D341Med (cell line): ENCODE measurements around the gene IGFL3.
"Not testable (repeated sequence)": the region's sequence is repeated elsewhere in the genome, so short reads cannot be mapped to it uniquely, and the experiment has no call there.

Experiments used
- DNase-seq: peaks from one replicate; pipeline ENCODE4 v3.0.0; 2012; ENCODE audit warnings: low spot score

Gene IGFL3

GRCh38 chr19:46124638-46125115 is at the start of gene IGFL3:
Gene IGFL3, minus strand, starts transcription at chr19:46124688. Its CDS starts 39 bp downstream, at chr19:46124649.
- no peak for DNase-seq

GRCh38 chr19:46173886-46174480 is 49.5 kb upstream of the IGFL3 start:
- DNase-seq, result no peak

GRCh38 chr19:46162731-46163130 is 38.2 kb upstream of the IGFL3 start:
- DNase-seq, result no peak

GRCh38 chr19:46161642-46162257 is 37.3 kb upstream of the IGFL3 start:
- DNase-seq, result not testable (repeated sequence)

- no peak for DNase-seq
Observed at GRCh38 chr19:46160233-46160775, 35.8 kb upstream of the IGFL3 start.

- DNase-seq, result no peak
Observed at GRCh38 chr19:46159418-46160232, 35.1 kb upstream of the IGFL3 start.

GRCh38 chr19:46155237-46155636 is 30.7 kb upstream of the IGFL3 start:
- no peak for DNase-seq

- no peak for DNase-seq
Observed at GRCh38 chr19:46150606-46151005, 26.1 kb upstream of the IGFL3 start.

- DNase-seq, result no peak
Observed at GRCh38 chr19:46147791-46148288, 23.4 kb upstream of the IGFL3 start, which contains the start of gene IGFL2. Gene IGFL2, plus strand, starts transcription at chr19:46148238. Its CDS starts 41 bp downstream, at chr19:46148279.

- no peak for DNase-seq
Observed at GRCh38 chr19:46147166-46147740, 22.8 kb upstream of the IGFL3 start.

- no peak for DNase-seq
Observed at GRCh38 chr19:46144756-46145155, 20.3 kb upstream of the IGFL3 start.

GRCh38 chr19:46142294-46142693 is 17.8 kb upstream of the IGFL3 start:
- DNase-seq, result no peak

GRCh38 chr19:46141421-46141820 is 16.9 kb upstream of the IGFL3 start:
- DNase-seq, result no peak

- DNase-seq, result no peak
Observed at GRCh38 chr19:46137915-46138473, 13.5 kb upstream of the IGFL3 start.

- DNase-seq, result no peak
Observed at GRCh38 chr19:46134527-46134926, 10.0 kb upstream of the IGFL3 start.

GRCh38 chr19:46133777-46134241 is 9.3 kb upstream of the IGFL3 start:
- no peak for DNase-seq

GRCh38 chr19:46133101-46133627 is 8.7 kb upstream of the IGFL3 start:
- peak; percentile 38 for DNase-seq

- no peak for DNase-seq
Observed at GRCh38 chr19:46132508-46133100, 8.1 kb upstream of the IGFL3 start.

- DNase-seq, result no peak
Observed at GRCh38 chr19:46131485-46132143, 7.1 kb upstream of the IGFL3 start.

GRCh38 chr19:46126086-46126580 is 1.6 kb upstream of the IGFL3 start:
- DNase-seq, result no peak
